OCI-LY1 (cell line): ENCODE results near the gene KNCN.

ENCODE experiments used
- H2AFZ ChIP-seq: fragments of 200-600 bp; sonication (generic), shearing (Covaris generic); 2 replicates; pipeline ENCODE4 v1.6.0; 2014; ENCODE audit warnings: antibody characterized with exemption, mild to moderate bottlenecking, low read length
- H3F3A ChIP-seq: fragments of 200-600 bp; sonication (generic), shearing (Covaris generic); 2 replicates; pipeline ENCODE4 v1.6.0; 2014; ENCODE audit warnings: mild to moderate bottlenecking, antibody characterized with exemption, low read length, moderate library complexity; ENCODE audit not compliant: insufficient read depth
- H3K27ac ChIP-seq: fragments of 200-600 bp; sonication (generic); 2 replicates; pipeline ENCODE4 v1.5.1; 2014; ENCODE audit warnings: low read length, mixed run types, mild to moderate bottlenecking, low read depth; ENCODE audit not compliant: poor library complexity, severe bottlenecking
- H3K27me3 ChIP-seq: fragments of 200-600 bp; sonication (generic); 2 replicates; pipeline ENCODE4 v1.6.0; 2014; ENCODE audit warnings: antibody characterized with exemption, mild to moderate bottlenecking, low read length, moderate library complexity; ENCODE audit not compliant: insufficient read depth
- H3K36me3 ChIP-seq: fragments of 200-600 bp; sonication (generic); 2 replicates; pipeline ENCODE4 v1.6.1; 2014; ENCODE audit warnings: mild to moderate bottlenecking, antibody characterized with exemption, low read length, moderate library complexity, mixed read lengths; ENCODE audit not compliant: insufficient read depth
- H3K4me1 ChIP-seq: fragments of 200-600 bp; sonication (generic); 2 replicates; pipeline ENCODE4 v1.5.1; 2014; ENCODE audit warnings: mild to moderate bottlenecking, low read length, moderate library complexity; ENCODE audit not compliant: insufficient read depth, severe bottlenecking
- H3K4me2 ChIP-seq: fragments of 200-600 bp; sonication (generic), shearing (Covaris generic); 2 replicates; pipeline ENCODE4 v1.6.1; 2014; ENCODE audit warnings: low read length
- H3K4me3 ChIP-seq: fragments of 200-600 bp; sonication (generic); 2 replicates; pipeline ENCODE4 v1.5.1; 2014; ENCODE audit warnings: low read length, low read depth, mild to moderate bottlenecking, mixed read lengths; ENCODE audit not compliant: poor library complexity, severe bottlenecking
- H3K79me2 ChIP-seq: fragments of 200-600 bp; shearing (Covaris generic); 2 replicates; pipeline ENCODE4 v1.6.1; 2016; ENCODE audit warnings: mixed run types, low read length, mixed read lengths; ENCODE audit not compliant: insufficient read depth
- H3K9ac ChIP-seq: fragments of 200-600 bp; sonication (generic), shearing (Covaris generic); 2 replicates; pipeline ENCODE4 v1.6.1; 2014; ENCODE audit warnings: mild to moderate bottlenecking, low read length, mixed read lengths
- H3K9me2 ChIP-seq: fragments of 200-600 bp; sonication (generic), shearing (Covaris generic); 2 replicates; pipeline ENCODE4 v1.6.1; 2014; ENCODE audit warnings: low read depth, mild to moderate bottlenecking, low read length, mixed read lengths
- H3K9me3 ChIP-seq: fragments of 200-600 bp; shearing (Covaris generic); 2 replicates; pipeline ENCODE4 v1.6.1; 2014; ENCODE audit warnings: low read length, mixed read lengths
- H4K20me1 ChIP-seq: fragments of 200-600 bp; sonication (generic), shearing (Covaris generic); 2 replicates; pipeline ENCODE4 v1.6.0; 2016; ENCODE audit warnings: mild to moderate bottlenecking, low read length; ENCODE audit not compliant: insufficient read depth
- EZH2 ChIP-seq: fragments of 200-600 bp; sonication (generic), shearing (Covaris generic); IDR thresholded peaks from 2 replicates; pipeline ENCODE4 v1.8.0; 2017; ENCODE audit warnings: borderline replicate concordance, mixed run types, mild to moderate bottlenecking, antibody characterized with exemption, low read length, moderate library complexity, mixed read lengths
- TF ChIP-seq, protein P1 (sequence below): fragments of 200-600 bp; sonication (generic), shearing (Covaris generic); IDR thresholded peaks from 2 replicates; pipeline ENCODE4 v1.5.1; 2017; ENCODE audit warnings: mild to moderate bottlenecking, antibody characterized with exemption, low read length, moderate library complexity, mixed read lengths

The KNCN gene

DNA sequence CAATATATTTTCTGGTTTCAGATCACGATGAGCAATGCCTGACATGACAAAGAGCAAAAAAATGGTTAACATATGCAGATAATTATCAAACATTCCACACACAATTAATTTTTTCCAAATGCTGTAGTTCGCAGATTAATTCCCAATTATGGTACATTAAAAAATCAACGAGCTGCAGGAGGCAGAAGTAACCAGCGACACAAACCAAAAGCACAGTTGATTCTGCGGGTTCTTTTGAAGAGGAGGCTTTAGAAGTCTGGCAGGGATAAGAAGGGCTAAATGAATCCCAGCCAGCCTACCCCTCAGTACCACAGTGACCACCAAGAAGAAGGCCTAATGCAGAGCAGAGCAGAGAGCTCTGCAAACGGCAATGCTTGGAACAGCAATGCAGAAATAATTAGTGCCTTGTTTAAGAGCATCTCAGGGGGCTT is 17.0 kb upstream of the KNCN start:
- no peak overlapping the region for H3K9ac ChIP-seq
- peaks cover 5% of the 10 kb centered on the region; the same call in 1 of the 2 replicates for H3K36me3 ChIP-seq
- no peaks in the 10 kb centered on the region for H3K9me2 ChIP-seq
- no peaks in the 10 kb centered on the region for H3F3A ChIP-seq
- H3K4me2 ChIP-seq: no peak overlapping the region
- no peaks in the 10 kb centered on the region for H3K4me1 ChIP-seq
- no peaks in the 10 kb centered on the region for H3K9me3 ChIP-seq
- no peak overlapping the region for H2AFZ ChIP-seq
- TF ChIP-seq, protein P1, sequence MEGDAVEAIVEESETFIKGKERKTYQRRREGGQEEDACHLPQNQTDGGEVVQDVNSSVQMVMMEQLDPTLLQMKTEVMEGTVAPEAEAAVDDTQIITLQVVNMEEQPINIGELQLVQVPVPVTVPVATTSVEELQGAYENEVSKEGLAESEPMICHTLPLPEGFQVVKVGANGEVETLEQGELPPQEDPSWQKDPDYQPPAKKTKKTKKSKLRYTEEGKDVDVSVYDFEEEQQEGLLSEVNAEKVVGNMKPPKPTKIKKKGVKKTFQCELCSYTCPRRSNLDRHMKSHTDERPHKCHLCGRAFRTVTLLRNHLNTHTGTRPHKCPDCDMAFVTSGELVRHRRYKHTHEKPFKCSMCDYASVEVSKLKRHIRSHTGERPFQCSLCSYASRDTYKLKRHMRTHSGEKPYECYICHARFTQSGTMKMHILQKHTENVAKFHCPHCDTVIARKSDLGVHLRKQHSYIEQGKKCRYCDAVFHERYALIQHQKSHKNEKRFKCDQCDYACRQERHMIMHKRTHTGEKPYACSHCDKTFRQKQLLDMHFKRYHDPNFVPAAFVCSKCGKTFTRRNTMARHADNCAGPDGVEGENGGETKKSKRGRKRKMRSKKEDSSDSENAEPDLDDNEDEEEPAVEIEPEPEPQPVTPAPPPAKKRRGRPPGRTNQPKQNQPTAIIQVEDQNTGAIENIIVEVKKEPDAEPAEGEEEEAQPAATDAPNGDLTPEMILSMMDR: no peak
- TF ChIP-seq EZH2: no peak
- H3K79me2 ChIP-seq: no peaks in the 10 kb centered on the region
- H3K4me3 ChIP-seq: no peak overlapping the region
- no peaks in the 10 kb centered on the region for H4K20me1 ChIP-seq
- no peak overlapping the region for H3K27ac ChIP-seq
- no peaks in the 10 kb centered on the region for H3K27me3 ChIP-seq

DNA sequence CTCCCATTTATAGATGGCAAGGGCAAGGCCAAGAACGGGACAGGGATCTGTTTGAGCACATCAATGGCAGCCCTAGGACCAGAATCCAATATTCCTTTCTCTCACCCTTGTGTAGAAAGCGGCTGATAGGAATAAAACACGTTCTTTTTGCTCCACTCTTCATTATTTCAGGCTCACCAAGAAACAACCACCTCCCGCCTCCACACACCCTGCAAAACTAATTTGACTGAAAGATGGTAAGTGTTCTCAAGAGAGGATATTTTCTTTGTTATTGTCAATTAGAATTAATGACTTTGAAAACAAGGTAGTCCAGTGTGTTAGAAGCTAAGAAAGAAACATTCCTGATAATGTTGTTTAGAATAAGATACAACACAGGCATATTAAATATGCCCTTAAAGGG is 11.9 kb upstream of the KNCN start:
- Histone ChIP-seq H3K4me2 (no peak overlapping the region), H3K9me2 (no peaks in the 10 kb centered on the region), H3K9me3 (no peaks in the 10 kb centered on the region), H3F3A (no peaks in the 10 kb centered on the region), H4K20me1 (no peaks in the 10 kb centered on the region), H3K9ac (no peak overlapping the region), H3K4me1 (no peaks in the 10 kb centered on the region), H3K36me3 (peaks cover 5% of the 10 kb centered on the region; the same call in 1 of the 2 replicates), H3K27me3 (no peaks in the 10 kb centered on the region), H3K27ac (no peak overlapping the region), H3K79me2 (no peaks in the 10 kb centered on the region), H3K4me3 (no peak overlapping the region), H2AFZ (no peak overlapping the region)
- TF ChIP-seq, protein P1: no peak
- TF ChIP-seq EZH2: no peak

DNA sequence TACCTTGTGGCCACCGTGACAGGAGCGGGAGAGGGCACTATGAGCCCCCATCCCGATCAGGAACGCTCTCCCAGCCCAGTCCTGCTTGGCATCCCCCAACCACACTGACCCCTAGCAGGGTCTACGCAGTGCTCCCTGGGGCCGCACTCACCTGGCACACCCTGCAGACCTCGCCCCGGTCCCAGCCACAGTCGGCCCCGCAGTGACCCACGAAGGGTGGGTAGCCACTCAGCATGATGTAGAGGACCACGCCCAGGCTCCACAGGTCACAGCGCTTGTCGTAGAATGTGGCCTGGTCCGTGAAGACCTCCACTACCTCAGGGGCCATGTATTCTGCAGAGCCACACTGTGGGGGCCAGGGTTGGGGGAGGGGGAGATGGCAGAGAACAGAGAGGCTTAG is 11.1 kb upstream of the KNCN start:
- no peak for TF ChIP-seq EZH2
- TF ChIP-seq, protein P1: no peak
- Histone ChIP-seq H3K36me3 (peaks cover 4% of the 10 kb centered on the region; the same call in 1 of the 2 replicates), H3K4me2 (no peak overlapping the region), H3K79me2 (no peaks in the 10 kb centered on the region), H3K9me3 (no peaks in the 10 kb centered on the region), H3K4me3 (no peak overlapping the region), H3K27ac (no peak overlapping the region), H3K27me3 (no peaks in the 10 kb centered on the region), H3K9ac (no peak overlapping the region), H3F3A (no peaks in the 10 kb centered on the region), H4K20me1 (no peaks in the 10 kb centered on the region), H3K4me1 (no peaks in the 10 kb centered on the region), H3K9me2 (no peaks in the 10 kb centered on the region), H2AFZ (no peak overlapping the region)
